Measurements from ENCODE around the gene RAB7A. TPM values are rescaled to one million over a fixed set of nuclear protein-coding genes. Genes with fewer than 3 reads are reported as not detected.

RAB7A gene
- total and polyA plus RNA-seq, 2 experiments from 2014 or later = 89.8 to 156 TPM

DNA sequence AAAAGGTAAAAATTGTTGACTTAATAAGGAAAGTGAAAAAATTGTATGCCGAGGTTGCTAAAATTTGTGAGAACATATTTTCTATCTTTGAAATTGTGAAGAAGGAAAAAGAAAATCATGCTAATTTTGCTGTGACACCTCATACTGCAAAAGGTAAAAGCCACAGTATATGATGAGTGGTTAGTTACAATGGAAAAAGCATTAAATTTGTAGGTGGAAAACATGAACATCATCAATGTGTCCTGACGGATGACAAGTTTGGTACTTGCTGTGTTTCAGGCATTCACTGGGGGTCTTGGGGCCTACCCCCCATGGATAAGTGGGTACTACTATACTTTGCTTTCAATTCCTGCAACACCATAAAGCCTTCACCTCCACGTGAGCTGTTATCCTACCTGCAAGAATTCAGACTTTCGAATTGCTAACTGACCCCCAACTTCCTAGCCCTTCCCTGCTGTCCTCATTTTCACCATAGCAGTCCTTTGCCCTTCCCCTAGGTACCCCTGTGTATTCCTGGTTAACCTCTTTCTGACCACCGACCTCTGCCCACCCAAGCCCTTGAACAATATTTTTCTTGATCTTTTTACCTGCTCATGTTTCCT is 62.4 kb downstream of the RAB7A start:
- no peak overlapping the region for H3K4me3 ChIP-seq
- H3F3A ChIP-seq (replicated peaks; ENCODE audit: low read depth) = no peaks in the 10 kb centered on the region
- no peaks in the 10 kb centered on the region for H3K9me3 Mint-ChIP-seq
- no peak for TF ChIP-seq JUNB (IDR thresholded peaks at IDR 0.05; ENCODE audit: unreplicated experiment)
- H3K27ac ChIP-seq (ENCODE audit: low read depth) = no peak overlapping the region; the same call in 1 of the 2 replicates
- H3K79me2 ChIP-seq (replicated peaks; ENCODE audit: insufficient read depth) = peaks cover 89% of the 10 kb centered on the region
- H3K9me2 ChIP-seq (ENCODE audit: insufficient read depth) = no peaks in the 10 kb centered on the region
- ATAC-seq = no peak
- H3K4me3 Mint-ChIP-seq = no peak overlapping the region
- no peaks in the 10 kb centered on the region for H3K36me3 Mint-ChIP-seq (ENCODE audit: low read depth)
- H3K27me3 ChIP-seq (ENCODE audit: insufficient read depth) = no peaks in the 10 kb centered on the region
- H3K36me3 ChIP-seq (ENCODE audit: insufficient read depth) = no peaks in the 10 kb centered on the region
- H2AFZ ChIP-seq = no peak overlapping the region
- H4K20me1 ChIP-seq (replicated peaks; ENCODE audit: insufficient read depth) = peaks cover 81% of the 10 kb centered on the region
- DNase-seq (ENCODE audit: low spot score) = no peak
- peak overlapping the region; percentile 23 for H3K27ac Mint-ChIP-seq
- H3K27me3 Mint-ChIP-seq (ENCODE audit: insufficient read depth, low read depth, poor library complexity) = peaks cover 13% of the 10 kb centered on the region
- peaks cover 32% of the 10 kb centered on the region for H3K4me1 ChIP-seq (ENCODE audit: insufficient read depth)
- peak overlapping the region; percentile 50; the same call in 1 of the 2 replicates for H3K4me2 ChIP-seq
- peaks cover 48% of the 10 kb centered on the region for H3K4me1 Mint-ChIP-seq

DNA sequence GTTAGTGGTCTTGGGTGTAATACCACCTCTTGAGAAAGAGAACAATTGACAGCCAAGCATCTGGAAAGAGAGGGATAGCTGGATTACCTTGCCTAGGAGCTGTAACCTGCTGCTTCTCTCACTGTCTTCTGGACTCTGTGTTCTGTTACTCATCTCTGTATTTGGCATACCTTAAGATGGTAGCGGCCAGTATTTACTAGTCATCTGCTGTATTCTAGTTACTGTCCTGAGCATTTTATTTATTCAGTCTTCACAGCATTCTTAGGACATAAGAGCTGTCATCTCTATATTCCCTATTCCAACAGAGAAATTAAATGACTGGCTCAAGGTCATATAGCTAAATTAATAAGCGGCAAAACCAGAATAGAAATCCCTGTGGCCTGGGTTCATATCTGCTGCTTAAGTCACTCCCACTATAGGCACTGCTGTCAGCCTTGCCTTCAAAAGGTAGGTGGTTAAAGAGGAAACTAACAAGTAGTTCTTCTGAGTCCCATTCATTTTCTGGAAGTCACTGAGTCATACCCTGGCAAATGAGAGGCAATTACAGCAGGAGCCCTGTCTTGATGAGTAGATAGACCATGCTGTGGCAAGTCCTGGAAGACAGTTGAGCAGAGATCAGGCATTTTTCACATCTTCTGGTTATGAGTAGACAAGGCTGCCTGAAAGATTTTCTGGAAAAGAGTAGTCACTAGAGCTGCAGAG is 68.2 kb downstream of the RAB7A start:
- Histone ChIP-seq H3K27me3 (ENCODE audit: insufficient read depth) (no peaks in the 10 kb centered on the region), H3K27ac (ENCODE audit: low read depth) (peak overlapping the region; percentile 41; the same call in 1 of the 2 replicates), H3K4me1 (ENCODE audit: insufficient read depth) (peaks cover 8% of the 10 kb centered on the region), H3K79me2 (replicated peaks; ENCODE audit: insufficient read depth) (peaks cover 71% of the 10 kb centered on the region), H3K9me2 (ENCODE audit: insufficient read depth) (no peaks in the 10 kb centered on the region), H3K4me2 (no peak overlapping the region), H3F3A (replicated peaks; ENCODE audit: low read depth) (peaks cover 6% of the 10 kb centered on the region; the same call in 1 of the 2 replicates), H3K36me3 (ENCODE audit: insufficient read depth) (peaks cover 17% of the 10 kb centered on the region), H2AFZ (no peak overlapping the region), H4K20me1 (replicated peaks; ENCODE audit: insufficient read depth) (peaks cover 60% of the 10 kb centered on the region), H3K4me3 (no peak overlapping the region)
- DNase-seq (ENCODE audit: low spot score) (no peak), ATAC-seq (peak; percentile 12; the same call in 1 of the 3 replicates)
- peaks cover 7% of the 10 kb centered on the region for H3K27me3 Mint-ChIP-seq (ENCODE audit: insufficient read depth, low read depth, poor library complexity)
- H3K4me1 Mint-ChIP-seq = peaks cover 14% of the 10 kb centered on the region
- no peak overlapping the region for H3K4me3 Mint-ChIP-seq
- 0 out of 2 replicates have a peak overlapping the region, but pooled peaks have one; percentile 3 for H3K27ac Mint-ChIP-seq
- no peaks in the 10 kb centered on the region for H3K9me3 Mint-ChIP-seq
- peaks cover 33% of the 10 kb centered on the region for H3K36me3 Mint-ChIP-seq (ENCODE audit: low read depth)
- no peak for TF ChIP-seq STAT1 (IDR thresholded peaks at IDR 0.05; ENCODE audit: unreplicated experiment)

DNA sequence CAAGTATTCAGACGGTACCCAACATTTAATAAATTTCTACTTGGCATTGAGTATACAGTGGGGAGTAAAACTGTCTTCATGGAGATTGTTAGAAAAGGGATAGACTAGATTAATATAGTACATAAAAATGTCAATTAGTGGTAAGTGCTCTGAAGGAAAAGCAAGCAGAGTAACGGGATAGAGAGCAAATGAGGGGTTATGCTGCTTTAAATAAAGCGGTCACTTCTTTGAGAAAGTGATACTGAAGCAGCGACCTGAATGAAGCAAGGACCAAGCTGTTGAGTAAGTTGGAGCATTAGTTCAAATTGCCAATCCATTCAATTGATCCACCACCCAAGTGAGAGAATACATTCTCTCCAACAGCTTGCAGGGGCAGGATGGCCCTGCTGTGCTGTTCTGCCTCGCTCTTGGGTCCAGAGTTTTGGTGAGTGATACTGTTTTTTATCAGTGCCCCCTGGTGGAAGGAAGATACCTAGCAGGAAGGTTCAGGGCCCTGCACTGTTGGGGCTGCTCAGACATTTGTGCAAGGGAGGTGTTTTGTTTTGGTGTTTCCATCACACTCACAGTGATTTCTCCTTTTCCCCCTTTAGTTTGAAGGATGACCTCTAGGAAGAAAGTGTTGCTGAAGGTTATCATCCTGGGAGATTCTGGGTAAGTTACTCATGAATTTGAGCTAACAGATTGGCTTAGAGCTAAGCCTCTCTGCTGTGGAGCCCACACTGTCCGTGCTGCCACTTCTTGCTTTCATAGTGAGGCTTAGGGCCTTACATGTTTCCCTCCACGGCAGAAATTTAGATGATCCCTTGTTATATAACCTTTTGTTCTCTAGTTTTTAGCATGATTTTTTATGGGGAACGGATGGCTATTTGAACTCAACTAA is 69.0 kb downstream of the RAB7A start:
- Mint-ChIP-seq H3K27ac (peak overlapping the region; percentile 3; the same call in 1 of the 2 replicates), H3K4me1 (peaks cover 14% of the 10 kb centered on the region), H3K36me3 (ENCODE audit: low read depth) (peaks cover 41% of the 10 kb centered on the region), H3K27me3 (ENCODE audit: insufficient read depth, low read depth, poor library complexity) (peaks cover 7% of the 10 kb centered on the region), H3K4me3 (no peak overlapping the region), H3K9me3 (no peaks in the 10 kb centered on the region)
- H3K9me2 ChIP-seq (ENCODE audit: insufficient read depth) = no peaks in the 10 kb centered on the region
- peaks cover 63% of the 10 kb centered on the region for H3K79me2 ChIP-seq (replicated peaks; ENCODE audit: insufficient read depth)
- TF ChIP-seq, protein P1, sequence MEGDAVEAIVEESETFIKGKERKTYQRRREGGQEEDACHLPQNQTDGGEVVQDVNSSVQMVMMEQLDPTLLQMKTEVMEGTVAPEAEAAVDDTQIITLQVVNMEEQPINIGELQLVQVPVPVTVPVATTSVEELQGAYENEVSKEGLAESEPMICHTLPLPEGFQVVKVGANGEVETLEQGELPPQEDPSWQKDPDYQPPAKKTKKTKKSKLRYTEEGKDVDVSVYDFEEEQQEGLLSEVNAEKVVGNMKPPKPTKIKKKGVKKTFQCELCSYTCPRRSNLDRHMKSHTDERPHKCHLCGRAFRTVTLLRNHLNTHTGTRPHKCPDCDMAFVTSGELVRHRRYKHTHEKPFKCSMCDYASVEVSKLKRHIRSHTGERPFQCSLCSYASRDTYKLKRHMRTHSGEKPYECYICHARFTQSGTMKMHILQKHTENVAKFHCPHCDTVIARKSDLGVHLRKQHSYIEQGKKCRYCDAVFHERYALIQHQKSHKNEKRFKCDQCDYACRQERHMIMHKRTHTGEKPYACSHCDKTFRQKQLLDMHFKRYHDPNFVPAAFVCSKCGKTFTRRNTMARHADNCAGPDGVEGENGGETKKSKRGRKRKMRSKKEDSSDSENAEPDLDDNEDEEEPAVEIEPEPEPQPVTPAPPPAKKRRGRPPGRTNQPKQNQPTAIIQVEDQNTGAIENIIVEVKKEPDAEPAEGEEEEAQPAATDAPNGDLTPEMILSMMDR (conservative IDR thresholded peaks at IDR 0.05; ENCODE audit: low read depth in 2 of 2) = peak; percentile 83 to 84
- no peak for TF ChIP-seq EZH2 (IDR thresholded peaks at IDR 0.05; ENCODE audit: low read depth, unreplicated experiment)
- no peak overlapping the region for H2AFZ ChIP-seq
- H3K27me3 ChIP-seq (ENCODE audit: insufficient read depth) = no peaks in the 10 kb centered on the region
- ATAC-seq (peak; percentile 99), DNase-seq (ENCODE audit: low spot score) (peak; percentile 93)
- peaks cover 23% of the 10 kb centered on the region for H3K36me3 ChIP-seq (ENCODE audit: insufficient read depth)
- peaks cover 59% of the 10 kb centered on the region for H4K20me1 ChIP-seq (replicated peaks; ENCODE audit: insufficient read depth)
- H3K4me1 ChIP-seq (ENCODE audit: insufficient read depth) = peaks cover 6% of the 10 kb centered on the region
- peaks cover 6% of the 10 kb centered on the region; the same call in 1 of the 2 replicates for H3F3A ChIP-seq (replicated peaks; ENCODE audit: low read depth)
- H3K27ac ChIP-seq (ENCODE audit: low read depth) = peak overlapping the region; percentile 41; the same call in 1 of the 2 replicates
- no peak overlapping the region for H3K4me3 ChIP-seq
- no peak overlapping the region for H3K4me2 ChIP-seq
